Ascending aorta (tissue), 2 donors: ENCODE results near the gene LANCL2. TPM values are rescaled to one million over a fixed set of nuclear protein-coding genes. Genes with fewer than 3 reads are reported as not detected.
"Not testable (repeated sequence)": the region's sequence is repeated elsewhere in the genome, so short reads cannot be mapped to it uniquely, and the experiment has no call there.

Experiments
- DNase-seq, 2 donors: peaks; one replicate each; pipeline ENCODE4 v3.0.0-alpha.2; 2019; ENCODE audit warnings: low spot score in 2 of 2
- H3K27ac ChIP-seq, 2 donors: fragments of 200-600 bp; sonication (generic); one replicate each; pipeline ENCODE4 v1.5.1; 2016 to 2017; ENCODE audit warnings: mild to moderate bottlenecking in 1 of 2
- H3K27me3 ChIP-seq: fragments of 200-600 bp; sonication (generic); one replicate; pipeline ENCODE4 v1.5.1; 2017
- H3K36me3 ChIP-seq, 2 donors: fragments of 200-600 bp; sonication (generic); one replicate each; pipeline ENCODE4 v1.5.1; 2016
- H3K4me1 ChIP-seq, 2 donors: fragments of 200-600 bp; sonication (generic); one replicate each; pipeline ENCODE4 v1.5.1; 2016 to 2017; ENCODE audit warnings: mild to moderate bottlenecking in 1 of 2
- H3K4me3 ChIP-seq, 2 donors: fragments of 200-600 bp; sonication (generic); one replicate each; pipeline ENCODE4 v1.5.1; 2016 to 2017; ENCODE audit warnings: mild to moderate bottlenecking in 1 of 2
- H3K9me3 ChIP-seq, 2 donors: fragments of 200-600 bp; sonication (generic); one replicate each; pipeline ENCODE4 v1.5.1; 2016
- CTCF ChIP-seq, 3 experiments: fragments of 200-600 bp in 2 of 3; fragments of 450-650 bp in 1 of 3; sonication (generic) in 2 of 3; IDR thresholded peaks; one replicate each; pipeline ENCODE4 v1.5.1; 2016 to 2019; ENCODE audit warnings: antibody characterized with exemption in 3 of 3, mild to moderate bottlenecking in 1 of 3, moderate library complexity in 1 of 3
- intact Hi-C: fragments of 100-400 bp; cut with DNase I; formaldehyde crosslinking; loops from one replicate; pipeline ENCODE4 v1.15.1; 2023
- total RNA-seq: library from RNA; depleted of rRNA; stranded (reverse); fragments of >200 nt; gene quantifications from one replicate; pipeline ENCODE4 v1.1.0, GENCODE V29; 2016

The LANCL2 gene
- total RNA-seq, 1 donor from 2014 or later = 12.9 TPM

- Histone ChIP-seq H3K36me3 (no peaks in the 10 kb centered on the region), H3K4me3 (no peak overlapping the region), H3K4me1 (no peaks in the 10 kb centered on the region), H3K27me3 (no peaks in the 10 kb centered on the region), H3K9me3 (no peaks in the 10 kb centered on the region), H3K27ac (no peak overlapping the region)
- no peak for DNase-seq
- intact Hi-C loops = no loop called here
- no peak for TF ChIP-seq CTCF (IDR thresholded peaks at IDR 0.05)
These were observed 13.9 kb upstream of the LANCL2 start for GRCh38 chr7:55351263-55351662.

- H3K27me3 ChIP-seq, H3K4me1 ChIP-seq, H3K36me3 ChIP-seq, H3K9me3 ChIP-seq, intact Hi-C loops, DNase-seq, H3K4me3 ChIP-seq, H3K27ac ChIP-seq: not testable (repeated sequence)
These were observed 12.2 kb upstream of the LANCL2 start for GRCh38 chr7:55352947-55353273.

GRCh38 chr7:55360486-55360885 is 4.7 kb upstream of the LANCL2 start:
- no peaks in the 10 kb centered on the region for H3K36me3 ChIP-seq
- no peak for DNase-seq

GRCh38 chr7:55361560-55361959 is 3.6 kb upstream of the LANCL2 start:
- Histone ChIP-seq H3K4me1 (peaks cover 0 to under 1% of the 10 kb centered on the region in 2 donors), H3K4me3 (no peak overlapping the region), H3K27me3 (no peaks in the 10 kb centered on the region), H3K9me3 (no peaks in the 10 kb centered on the region), H3K27ac (no peak overlapping the region), H3K36me3 (no peaks in the 10 kb centered on the region)
- intact Hi-C loops = loop anchor here (10.0 kb wide), 2 partner anchors 307 to 823 kb away; no protein-coding TSS in a partner anchor
- DNase-seq = no peak
- no peak for TF ChIP-seq CTCF (IDR thresholded peaks at IDR 0.05)

More at GRCh38 chr7:55360486-55360885, 4.7 kb upstream of the LANCL2 start:
- intact Hi-C loops = loop anchor here (10.0 kb wide), 2 partner anchors 306 to 824 kb away; no protein-coding TSS in a partner anchor
- Histone ChIP-seq H3K9me3 (no peaks in the 10 kb centered on the region), H3K27ac (no peak overlapping the region), H3K4me3 (no peak overlapping the region), H3K27me3 (no peaks in the 10 kb centered on the region), H3K4me1 (no peaks in the 10 kb centered on the region)
- TF ChIP-seq CTCF (IDR thresholded peaks at IDR 0.05) = no peak

GRCh38 chr7:55362927-55363326 is 2.2 kb upstream of the LANCL2 start:
- TF ChIP-seq CTCF (IDR thresholded peaks at IDR 0.05) = no peak
- H3K27me3 ChIP-seq = no peaks in the 10 kb centered on the region
- H3K27ac ChIP-seq = no peak overlapping the region
- DNase-seq = no peak
- H3K36me3 ChIP-seq = no peaks in the 10 kb centered on the region
- no peaks in the 10 kb centered on the region for H3K9me3 ChIP-seq
- intact Hi-C loops = loop anchor here (10.0 kb wide), 2 partner anchors 308 to 822 kb away; no protein-coding TSS in a partner anchor
- peaks cover 5 to 10% of the 10 kb centered on the region in 2 donors for H3K4me1 ChIP-seq
- H3K4me3 ChIP-seq = no peak overlapping the region

GRCh38 chr7:55363386-55364170 is 1.6 kb upstream of the LANCL2 start:
- no peaks in the 10 kb centered on the region for H3K9me3 ChIP-seq
- no peak overlapping the region for H3K27ac ChIP-seq
- no peak for TF ChIP-seq CTCF (IDR thresholded peaks at IDR 0.05)
- intact Hi-C loops = loop anchor here (10.0 kb wide), 2 partner anchors 309 to 821 kb away; no protein-coding TSS in a partner anchor
- H3K4me3 ChIP-seq = no peak overlapping the region
- no peak for DNase-seq
- no peaks in the 10 kb centered on the region for H3K36me3 ChIP-seq
- H3K4me1 ChIP-seq = peaks cover 5 to 10% of the 10 kb centered on the region in 2 donors
- H3K27me3 ChIP-seq = no peaks in the 10 kb centered on the region
